HepG2 (cell line): ENCODE measurements around the gene GATD1. TPM values are rescaled to one million over a fixed set of nuclear protein-coding genes. Genes with fewer than 3 reads are reported as not detected.

Source experiments
- AKAP8 ChIP-seq: sonication (generic); formaldehyde crosslinking; IDR thresholded peaks from 2 replicates; pipeline ENCODE4 v1.5.1; 2020; ENCODE audit warnings: mild to moderate bottlenecking, missing genetic modification reagents
- HOMEZ ChIP-seq: IDR thresholded peaks from 2 replicates; pipeline ENCODE4 v1.6.1; 2016; ENCODE audit warnings: low read depth
- KDM2A ChIP-seq: sonication (generic); formaldehyde crosslinking; IDR thresholded peaks from 2 replicates; pipeline ENCODE4 v1.4.0; 2020; ENCODE audit warnings: low read depth, missing genetic modification reagents, borderline replicate concordance
- KLF13 ChIP-seq: sonication (generic); formaldehyde crosslinking; IDR thresholded peaks from 2 replicates; pipeline ENCODE4 v1.4.0; 2020; ENCODE audit warnings: mild to moderate bottlenecking, missing genetic modification reagents
- MAX ChIP-seq: IDR thresholded peaks from 2 replicates; pipeline ENCODE4 v1.6.1; 2012; ENCODE audit warnings: inconsistent platforms
- MTA3 ChIP-seq: sonication (generic); formaldehyde crosslinking; IDR thresholded peaks from 2 replicates; pipeline ENCODE4 v1.4.0; 2020; ENCODE audit warnings: missing genetic modification reagents
- PRMT3 ChIP-seq: sonication (generic); formaldehyde crosslinking; IDR thresholded peaks from 2 replicates; pipeline ENCODE4 v1.8.1; 2022; ENCODE audit warnings: low read depth, mild to moderate bottlenecking, moderate library complexity, missing genetic modification reagents, borderline replicate concordance
- REL ChIP-seq: sonication (generic); formaldehyde crosslinking; conservative IDR thresholded peaks from 2 replicates; pipeline ENCODE4 v1.8.0; 2022; ENCODE audit warnings: mild to moderate bottlenecking, missing genetic modification reagents, moderate library complexity
- SP140L ChIP-seq: sonication (generic); formaldehyde crosslinking; IDR thresholded peaks from 2 replicates; pipeline ENCODE4 v1.4.0; 2020; ENCODE audit warnings: missing genetic modification reagents, borderline replicate concordance
- TEAD3 ChIP-seq: optimal IDR thresholded peaks from 2 replicates; pipeline ENCODE3; 2016; ENCODE audit warnings: borderline replicate concordance
- YY1 ChIP-seq: IDR thresholded peaks from 2 replicates; pipeline ENCODE4 v1.6.1; 2011; ENCODE audit warnings: low read length, low read depth, moderate library complexity, mild to moderate bottlenecking; ENCODE audit not compliant: insufficient read depth, insufficient replicate concordance
- ZBTB20 ChIP-seq: sonication (generic); formaldehyde crosslinking; IDR thresholded peaks from 2 replicates; pipeline ENCODE4 v1.8.1; 2023; ENCODE audit warnings: missing genetic modification reagents, low read depth, mild to moderate bottlenecking, borderline replicate concordance
- ZFYVE20 ChIP-seq: sonication (generic); formaldehyde crosslinking; IDR thresholded peaks from 2 replicates; pipeline ENCODE4 v1.8.0; 2023; ENCODE audit warnings: low read depth, mild to moderate bottlenecking, moderate library complexity, missing genetic modification reagents, borderline replicate concordance
- ZNF274 ChIP-seq: sonication (generic); formaldehyde crosslinking; IDR thresholded peaks from 2 replicates; pipeline ENCODE4 v1.5.1; 2020; ENCODE audit warnings: mild to moderate bottlenecking, missing genetic modification reagents
- ZNF275 ChIP-seq: sonication (generic); formaldehyde crosslinking; IDR thresholded peaks from 2 replicates; pipeline ENCODE4 v1.8.0; 2022; ENCODE audit warnings: missing genetic modification reagents, mild to moderate bottlenecking, inconsistent platforms, borderline replicate concordance
- ZNF546 ChIP-seq: sonication (generic); formaldehyde crosslinking; conservative IDR thresholded peaks from 2 replicates; pipeline ENCODE4 v1.8.1; 2023; ENCODE audit warnings: mild to moderate bottlenecking, missing genetic modification reagents
- ZNF547 ChIP-seq: sonication (generic); formaldehyde crosslinking; IDR thresholded peaks from 2 replicates; pipeline ENCODE4 v1.5.1; 2020; ENCODE audit warnings: mild to moderate bottlenecking, missing genetic modification reagents
- ZNF782 ChIP-seq: sonication (generic); formaldehyde crosslinking; IDR thresholded peaks from 2 replicates; pipeline ENCODE4 v1.4.0; 2020; ENCODE audit warnings: missing genetic modification reagents, mild to moderate bottlenecking, borderline replicate concordance
- polyA plus RNA-seq, 8 experiments: library from polyadenylated mRNA; depleted of rRNA in 3 of 8; stranded (reverse) in 7 of 8; unstranded in 1 of 8; fragments of >200 nt; fragmentation: Illumina TruSeq in 4 of 8; extraction: Trizol in 4 of 8; gene quantifications; 2 replicates each; pipeline versions ENCODE4 v1.2.1 to v1.2.3, GENCODE V29; 2011 to 2016; ENCODE audit warnings: low read depth in 4 of 8, missing spikeins in 1 of 8, mixed read lengths in 1 of 8; ENCODE audit not compliant: insufficient read depth in 1 of 8
- total RNA-seq, 5 experiments: library from RNA; depleted of rRNA; stranded (reverse); fragments of >200 nt; fragmentation: Illumina TruSeq; extraction: Trizol; gene quantifications; 2 replicates each; pipeline ENCODE4 v1.2.3, GENCODE V29; 2016; ENCODE audit warnings: low read depth in 1 of 5
- TF ChIP-seq, protein P1 (sequence below): sonication (generic); formaldehyde crosslinking; IDR thresholded peaks from 2 replicates; pipeline ENCODE4 v1.5.0; 2020; ENCODE audit warnings: mild to moderate bottlenecking, missing genetic modification reagents
- TF ChIP-seq, protein P2 (sequence below): sonication (generic); formaldehyde crosslinking; IDR thresholded peaks from 2 replicates; pipeline ENCODE4 v1.5.1; 2020; ENCODE audit warnings: missing genetic modification reagents, mild to moderate bottlenecking, borderline replicate concordance

The GATD1 gene
- total and polyA plus RNA-seq, 2 of the 13 experiments (the other 11 are each of a cell fraction or from before 2014, with no cell fraction given), result 31.3 to 60.5 TPM

- TF ChIP-seq MAX (peak; percentile 87), ZFYVE20 (peak; percentile 25; the same call in 1 of the 2 replicates), MTA3 (CRISPR knock-in tag) (no peak), ZNF547 (CRISPR knock-in tag) (peak; percentile 51; the same call in 1 of the 2 replicates), REL (CRISPR knock-in tag) (0 out of 2 replicates have a peak, but pooled peaks have one; percentile 80), AKAP8 (CRISPR knock-in tag) (no peak), ZBTB20 (CRISPR knock-in tag) (0 out of 2 replicates have a peak, but pooled peaks have one; percentile 27), ZNF546 (CRISPR knock-in tag) (0 out of 2 replicates have a peak, but pooled peaks have one; percentile 26), ZNF782 (CRISPR knock-in tag) (0 out of 2 replicates have a peak, but pooled peaks have one; percentile 22), TEAD3 (CRISPR knock-in tag) (peak; percentile 3), HOMEZ (CRISPR knock-in tag) (no peak), ZNF274 (CRISPR knock-in tag) (0 out of 2 replicates have a peak, but pooled peaks have one; percentile 58), PRMT3 (CRISPR knock-in tag) (peak; percentile 34; the same call in 1 of the 2 replicates), YY1 (peak; percentile 61), ZNF275 (CRISPR knock-in tag) (0 out of 2 replicates have a peak, but pooled peaks have one; percentile 51), SP140L (no peak), KLF13 (peak; percentile 43; the same call in 1 of the 2 replicates), KDM2A (CRISPR knock-in tag) (peak; percentile 52)
- TF ChIP-seq, protein P1, sequence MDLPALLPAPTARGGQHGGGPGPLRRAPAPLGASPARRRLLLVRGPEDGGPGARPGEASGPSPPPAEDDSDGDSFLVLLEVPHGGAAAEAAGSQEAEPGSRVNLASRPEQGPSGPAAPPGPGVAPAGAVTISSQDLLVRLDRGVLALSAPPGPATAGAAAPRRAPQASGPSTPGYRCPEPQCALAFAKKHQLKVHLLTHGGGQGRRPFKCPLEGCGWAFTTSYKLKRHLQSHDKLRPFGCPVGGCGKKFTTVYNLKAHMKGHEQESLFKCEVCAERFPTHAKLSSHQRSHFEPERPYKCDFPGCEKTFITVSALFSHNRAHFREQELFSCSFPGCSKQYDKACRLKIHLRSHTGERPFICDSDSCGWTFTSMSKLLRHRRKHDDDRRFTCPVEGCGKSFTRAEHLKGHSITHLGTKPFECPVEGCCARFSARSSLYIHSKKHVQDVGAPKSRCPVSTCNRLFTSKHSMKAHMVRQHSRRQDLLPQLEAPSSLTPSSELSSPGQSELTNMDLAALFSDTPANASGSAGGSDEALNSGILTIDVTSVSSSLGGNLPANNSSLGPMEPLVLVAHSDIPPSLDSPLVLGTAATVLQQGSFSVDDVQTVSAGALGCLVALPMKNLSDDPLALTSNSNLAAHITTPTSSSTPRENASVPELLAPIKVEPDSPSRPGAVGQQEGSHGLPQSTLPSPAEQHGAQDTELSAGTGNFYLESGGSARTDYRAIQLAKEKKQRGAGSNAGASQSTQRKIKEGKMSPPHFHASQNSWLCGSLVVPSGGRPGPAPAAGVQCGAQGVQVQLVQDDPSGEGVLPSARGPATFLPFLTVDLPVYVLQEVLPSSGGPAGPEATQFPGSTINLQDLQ (CRISPR knock-in tag), result peak; percentile 49; the same call in 1 of the 2 replicates
- TF ChIP-seq, protein P2, sequence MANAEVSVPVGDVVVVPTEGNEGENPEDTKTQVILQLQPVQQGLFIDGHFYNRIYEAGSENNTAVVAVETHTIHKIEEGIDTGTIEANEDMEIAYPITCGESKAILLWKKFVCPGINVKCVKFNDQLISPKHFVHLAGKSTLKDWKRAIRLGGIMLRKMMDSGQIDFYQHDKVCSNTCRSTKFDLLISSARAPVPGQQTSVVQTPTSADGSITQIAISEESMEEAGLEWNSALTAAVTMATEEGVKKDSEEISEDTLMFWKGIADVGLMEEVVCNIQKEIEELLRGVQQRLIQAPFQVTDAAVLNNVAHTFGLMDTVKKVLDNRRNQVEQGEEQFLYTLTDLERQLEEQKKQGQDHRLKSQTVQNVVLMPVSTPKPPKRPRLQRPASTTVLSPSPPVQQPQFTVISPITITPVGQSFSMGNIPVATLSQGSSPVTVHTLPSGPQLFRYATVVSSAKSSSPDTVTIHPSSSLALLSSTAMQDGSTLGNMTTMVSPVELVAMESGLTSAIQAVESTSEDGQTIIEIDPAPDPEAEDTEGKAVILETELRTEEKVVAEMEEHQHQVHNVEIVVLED (CRISPR knock-in tag), result peak; percentile 70; the same call in 1 of the 2 replicates
These were observed 29.9 kb downstream of the GATD1 start, which contains the start of gene TALDO1 (continued) for GRCh38 chr11:747158-748006.
